Measurements from ENCODE around the gene KCNAB3. TPM values are rescaled to one million over a fixed set of nuclear protein-coding genes. Genes with fewer than 3 reads are reported as not detected.

Gene KCNAB3
- total and polyA plus RNA-seq, 4 donors, result 0.23 to 0.67 (median 0.42) TPM

DNA sequence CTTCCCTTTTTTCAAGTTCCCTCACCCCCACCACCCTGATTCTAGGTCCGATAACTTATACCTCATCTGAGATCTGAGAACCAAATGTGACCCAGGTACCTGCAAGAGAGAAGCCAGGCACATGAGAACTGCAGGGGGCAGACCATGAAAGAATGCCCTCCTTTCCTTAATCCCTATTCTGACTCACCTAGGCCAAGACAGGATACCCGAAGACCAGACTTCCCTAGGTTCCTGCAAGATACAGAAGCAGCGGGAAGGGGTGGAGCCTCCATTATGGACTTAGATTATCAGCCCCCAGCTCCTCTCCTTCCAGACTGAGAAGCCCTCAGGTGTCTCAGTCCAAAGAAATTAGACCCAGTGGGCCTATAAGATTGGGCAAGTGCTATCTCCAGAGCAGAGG, 2.1 kb downstream of the KCNAB3 start:
- Histone ChIP-seq H3K9me3 (ENCODE audit: control insufficient read depth in 4 of 4, low read length in 3 of 4) (no peaks in the 10 kb centered on the region), H3K4me1 (ENCODE audit: control insufficient read depth in 4 of 4, insufficient read depth in 4 of 4, low read length in 3 of 4) (peaks cover 2 to 22% (median 10%) of the 10 kb centered on the region in 4 donors), H3K27ac (ENCODE audit: low read depth in 1 of 2, low read length in 2 of 2) (no peak overlapping the region), H3K9ac (ENCODE audit: low read depth in 1 of 2, low read length in 2 of 2) (no peak overlapping the region), H3K4me3 (ENCODE audit: low read depth in 1 of 3, low read length in 3 of 3) (no peak overlapping the region), H3K36me3 (ENCODE audit: control insufficient read depth in 4 of 4, insufficient read depth in 3 of 4, low read depth in 1 of 4, low read length in 3 of 4) (no peaks in the 10 kb centered on the region), H3K27me3 (ENCODE audit: control insufficient read depth in 4 of 4, insufficient read depth in 4 of 4, low read length in 3 of 4) (no peaks in the 10 kb centered on the region)
- TF ChIP-seq HNF4G (IDR thresholded peaks at IDR 0.05), result no peak
- 92% methylated on average over 3 of the region's 3 CpGs for WGBS
- no peak for DNase-seq (ENCODE audit: low spot score)

DNA sequence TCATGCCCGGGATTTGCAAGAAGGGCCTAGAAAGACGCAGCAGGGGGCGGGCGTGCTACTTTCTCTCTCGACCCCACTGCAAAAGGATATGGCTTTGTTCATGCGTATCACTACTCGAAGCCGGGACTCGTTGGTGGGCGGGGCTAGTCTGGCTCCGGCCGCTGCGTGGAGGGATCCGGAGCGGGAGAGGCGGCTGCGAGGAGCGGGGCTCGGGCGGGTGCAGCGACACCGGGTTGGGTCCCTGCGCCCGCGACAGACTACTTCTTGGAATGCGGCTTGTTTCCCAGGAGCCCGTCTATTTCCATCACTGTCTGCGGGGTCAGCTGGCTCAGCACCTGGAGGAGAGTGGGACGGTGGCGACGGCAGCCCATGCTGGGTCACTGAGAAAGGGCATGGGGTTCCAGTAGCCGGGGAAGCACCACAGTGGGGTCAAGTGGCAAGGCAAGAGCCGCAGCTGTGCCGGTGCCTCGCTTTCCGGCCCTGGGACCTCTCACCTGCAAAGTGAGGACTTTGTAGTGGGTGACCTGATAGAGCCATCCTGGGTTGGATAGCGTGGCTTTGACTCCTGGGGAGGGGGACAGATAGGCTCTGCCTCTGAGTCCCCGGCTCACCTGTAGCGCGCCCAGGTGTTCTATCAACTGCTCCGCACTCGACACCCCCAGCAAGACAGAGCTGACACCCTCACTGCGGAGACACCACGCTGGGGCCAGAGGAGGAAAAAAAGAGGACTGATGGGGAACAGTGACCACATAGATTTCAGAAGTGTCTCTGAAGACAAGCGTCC, 6.6 kb downstream of the KCNAB3 start:
- WGBS, result 25% methylated on average over 45 of the region's 45 CpGs
- peak; percentile 83 for DNase-seq (ENCODE audit: low spot score)
- peak in 1 of 2 donors; percentile 41 for TF ChIP-seq RAD21 (IDR thresholded peaks at IDR 0.05)
- TF ChIP-seq, protein P1, sequence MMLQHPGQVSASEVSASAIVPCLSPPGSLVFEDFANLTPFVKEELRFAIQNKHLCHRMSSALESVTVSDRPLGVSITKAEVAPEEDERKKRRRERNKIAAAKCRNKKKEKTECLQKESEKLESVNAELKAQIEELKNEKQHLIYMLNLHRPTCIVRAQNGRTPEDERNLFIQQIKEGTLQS (IDR thresholded peaks at IDR 0.05), result no peak
- peak; percentile 41 for TF ChIP-seq SP1 (IDR thresholded peaks at IDR 0.05)
- TF ChIP-seq HNF4A (conservative IDR thresholded peaks at IDR 0.05), result no peak
- peak; percentile 34 for TF ChIP-seq NR2F2 (IDR thresholded peaks at IDR 0.05)
- TF ChIP-seq, protein P2, sequence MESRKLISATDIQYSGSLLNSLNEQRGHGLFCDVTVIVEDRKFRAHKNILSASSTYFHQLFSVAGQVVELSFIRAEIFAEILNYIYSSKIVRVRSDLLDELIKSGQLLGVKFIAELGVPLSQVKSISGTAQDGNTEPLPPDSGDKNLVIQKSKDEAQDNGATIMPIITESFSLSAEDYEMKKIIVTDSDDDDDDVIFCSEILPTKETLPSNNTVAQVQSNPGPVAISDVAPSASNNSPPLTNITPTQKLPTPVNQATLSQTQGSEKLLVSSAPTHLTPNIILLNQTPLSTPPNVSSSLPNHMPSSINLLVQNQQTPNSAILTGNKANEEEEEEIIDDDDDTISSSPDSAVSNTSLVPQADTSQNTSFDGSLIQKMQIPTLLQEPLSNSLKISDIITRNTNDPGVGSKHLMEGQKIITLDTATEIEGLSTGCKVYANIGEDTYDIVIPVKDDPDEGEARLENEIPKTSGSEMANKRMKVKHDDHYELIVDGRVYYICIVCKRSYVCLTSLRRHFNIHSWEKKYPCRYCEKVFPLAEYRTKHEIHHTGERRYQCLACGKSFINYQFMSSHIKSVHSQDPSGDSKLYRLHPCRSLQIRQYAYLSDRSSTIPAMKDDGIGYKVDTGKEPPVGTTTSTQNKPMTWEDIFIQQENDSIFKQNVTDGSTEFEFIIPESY (IDR thresholded peaks at IDR 0.05), result no peak
- TF ChIP-seq HNF4G (IDR thresholded peaks at IDR 0.05), result no peak
- no peak for TF ChIP-seq FOXA2 (IDR thresholded peaks at IDR 0.05)
- TF ChIP-seq JUND (IDR thresholded peaks at IDR 0.05), result no peak
- no peak for TF ChIP-seq EGR1 (IDR thresholded peaks at IDR 0.05; ENCODE audit: low read depth in 2 of 2)
- TF ChIP-seq, protein P3, sequence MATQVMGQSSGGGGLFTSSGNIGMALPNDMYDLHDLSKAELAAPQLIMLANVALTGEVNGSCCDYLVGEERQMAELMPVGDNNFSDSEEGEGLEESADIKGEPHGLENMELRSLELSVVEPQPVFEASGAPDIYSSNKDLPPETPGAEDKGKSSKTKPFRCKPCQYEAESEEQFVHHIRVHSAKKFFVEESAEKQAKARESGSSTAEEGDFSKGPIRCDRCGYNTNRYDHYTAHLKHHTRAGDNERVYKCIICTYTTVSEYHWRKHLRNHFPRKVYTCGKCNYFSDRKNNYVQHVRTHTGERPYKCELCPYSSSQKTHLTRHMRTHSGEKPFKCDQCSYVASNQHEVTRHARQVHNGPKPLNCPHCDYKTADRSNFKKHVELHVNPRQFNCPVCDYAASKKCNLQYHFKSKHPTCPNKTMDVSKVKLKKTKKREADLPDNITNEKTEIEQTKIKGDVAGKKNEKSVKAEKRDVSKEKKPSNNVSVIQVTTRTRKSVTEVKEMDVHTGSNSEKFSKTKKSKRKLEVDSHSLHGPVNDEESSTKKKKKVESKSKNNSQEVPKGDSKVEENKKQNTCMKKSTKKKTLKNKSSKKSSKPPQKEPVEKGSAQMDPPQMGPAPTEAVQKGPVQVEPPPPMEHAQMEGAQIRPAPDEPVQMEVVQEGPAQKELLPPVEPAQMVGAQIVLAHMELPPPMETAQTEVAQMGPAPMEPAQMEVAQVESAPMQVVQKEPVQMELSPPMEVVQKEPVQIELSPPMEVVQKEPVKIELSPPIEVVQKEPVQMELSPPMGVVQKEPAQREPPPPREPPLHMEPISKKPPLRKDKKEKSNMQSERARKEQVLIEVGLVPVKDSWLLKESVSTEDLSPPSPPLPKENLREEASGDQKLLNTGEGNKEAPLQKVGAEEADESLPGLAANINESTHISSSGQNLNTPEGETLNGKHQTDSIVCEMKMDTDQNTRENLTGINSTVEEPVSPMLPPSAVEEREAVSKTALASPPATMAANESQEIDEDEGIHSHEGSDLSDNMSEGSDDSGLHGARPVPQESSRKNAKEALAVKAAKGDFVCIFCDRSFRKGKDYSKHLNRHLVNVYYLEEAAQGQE (IDR thresholded peaks at IDR 0.05), result no peak
- Histone ChIP-seq H3K4me3 (ENCODE audit: low read depth in 1 of 3, low read length in 3 of 3) (peak overlapping the region; percentile 8 to 52 (median 19)), H3K27me3 (ENCODE audit: control insufficient read depth in 4 of 4, insufficient read depth in 4 of 4, low read length in 3 of 4) (no peaks in the 10 kb centered on the region), H3K9me3 (ENCODE audit: control insufficient read depth in 4 of 4, low read length in 3 of 4) (no peaks in the 10 kb centered on the region), H3K4me1 (ENCODE audit: control insufficient read depth in 4 of 4, insufficient read depth in 4 of 4, low read length in 3 of 4) (peaks cover 0 to 10% (median 4%) of the 10 kb centered on the region in 4 donors), H3K27ac (ENCODE audit: low read depth in 1 of 2, low read length in 2 of 2) (peak overlapping the region; percentile 6 to 42), H3K36me3 (ENCODE audit: control insufficient read depth in 4 of 4, insufficient read depth in 3 of 4, low read depth in 1 of 4, low read length in 3 of 4) (no peaks in the 10 kb centered on the region), H3K9ac (ENCODE audit: low read depth in 1 of 2, low read length in 2 of 2) (peak overlapping the region; percentile 61 to 92)

Measured in liver (tissue), 9 donors.